Stimulated activated CD4-positive, alpha-beta T cell treated with anti-CD3 and anti-CD28 coated beads, Interleukin-1b, Interleukin-23, amount 100 ng/mL, for 4 hours (primary cell): Measurements from ENCODE around the gene CYP4F3.
"Not testable (repeated sequence)": the region's sequence is repeated elsewhere in the genome, so short reads cannot be mapped to it uniquely, and the experiment has no call there.

ENCODE experiments used
- DNase-seq, 2 donors: peaks; one replicate each; pipeline ENCODE4 v3.0.0-alpha.2; 2020; ENCODE audit warnings: low read depth in 2 of 2

The CYP4F3 gene

DNA sequence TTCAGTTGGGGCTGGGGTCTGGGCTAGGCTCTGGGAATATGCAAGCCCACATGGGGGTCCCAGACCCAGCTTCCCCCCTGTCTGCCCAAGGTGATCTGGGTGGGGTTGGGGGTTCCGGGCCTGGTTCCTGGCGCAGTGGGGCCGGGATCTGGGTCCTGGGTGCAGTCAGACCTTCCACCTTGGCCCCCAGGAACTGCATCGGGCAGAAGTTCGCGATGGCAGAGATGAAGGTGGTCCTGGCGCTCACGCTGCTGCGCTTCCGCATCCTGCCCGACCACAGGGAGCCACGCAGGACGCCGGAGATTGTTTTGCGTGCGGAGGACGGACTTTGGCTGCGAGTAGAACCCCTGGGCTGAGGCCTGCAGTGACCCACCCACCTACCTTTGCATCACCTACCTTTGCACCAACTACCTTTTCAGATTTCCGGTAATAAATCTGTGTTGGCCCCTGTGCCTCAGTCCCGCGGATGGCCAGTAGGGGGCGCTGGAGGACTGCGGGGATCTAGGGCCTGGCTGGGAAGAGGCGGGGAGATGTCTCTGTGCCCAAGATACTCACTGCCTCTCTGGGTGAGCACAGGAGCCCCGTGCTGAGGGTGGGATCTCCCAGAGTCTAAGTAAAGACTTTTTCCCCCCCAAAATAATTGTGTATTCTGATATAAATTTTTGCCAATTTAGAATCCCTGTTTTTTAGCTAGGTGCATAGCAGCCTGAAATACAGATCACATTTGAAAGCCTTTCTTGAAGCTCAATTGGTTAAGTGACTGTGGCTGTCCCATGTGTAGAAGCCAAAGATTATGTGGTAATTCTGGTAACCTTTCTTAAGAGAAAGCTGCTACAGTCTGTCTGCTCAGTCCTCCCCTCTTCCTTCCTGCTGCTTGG, 11.5 kb upstream of the CYP4F3 start:
- peak; percentile 93 to 94 for DNase-seq

DNA sequence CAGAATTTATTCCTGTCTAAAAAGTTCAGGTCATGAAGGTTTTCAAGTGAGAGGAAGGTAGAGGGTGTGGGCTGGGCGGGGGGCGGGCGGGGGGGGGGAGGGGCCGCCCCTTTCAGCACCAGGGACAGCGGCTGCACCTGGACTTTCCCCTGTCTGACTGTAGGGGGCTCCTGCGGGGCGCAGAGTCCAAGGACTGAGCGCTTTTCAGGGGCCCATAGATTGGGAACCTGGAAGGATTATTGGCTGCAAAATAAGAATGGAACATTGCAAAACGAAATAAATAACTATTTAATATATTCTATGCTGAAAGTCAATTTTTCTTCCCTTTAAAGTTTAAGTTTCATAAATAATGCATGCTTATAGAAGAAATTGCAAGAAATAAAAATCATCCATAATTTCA, 8.9 kb upstream of the CYP4F3 start:
- peak; percentile 7 to 15 for DNase-seq

DNA sequence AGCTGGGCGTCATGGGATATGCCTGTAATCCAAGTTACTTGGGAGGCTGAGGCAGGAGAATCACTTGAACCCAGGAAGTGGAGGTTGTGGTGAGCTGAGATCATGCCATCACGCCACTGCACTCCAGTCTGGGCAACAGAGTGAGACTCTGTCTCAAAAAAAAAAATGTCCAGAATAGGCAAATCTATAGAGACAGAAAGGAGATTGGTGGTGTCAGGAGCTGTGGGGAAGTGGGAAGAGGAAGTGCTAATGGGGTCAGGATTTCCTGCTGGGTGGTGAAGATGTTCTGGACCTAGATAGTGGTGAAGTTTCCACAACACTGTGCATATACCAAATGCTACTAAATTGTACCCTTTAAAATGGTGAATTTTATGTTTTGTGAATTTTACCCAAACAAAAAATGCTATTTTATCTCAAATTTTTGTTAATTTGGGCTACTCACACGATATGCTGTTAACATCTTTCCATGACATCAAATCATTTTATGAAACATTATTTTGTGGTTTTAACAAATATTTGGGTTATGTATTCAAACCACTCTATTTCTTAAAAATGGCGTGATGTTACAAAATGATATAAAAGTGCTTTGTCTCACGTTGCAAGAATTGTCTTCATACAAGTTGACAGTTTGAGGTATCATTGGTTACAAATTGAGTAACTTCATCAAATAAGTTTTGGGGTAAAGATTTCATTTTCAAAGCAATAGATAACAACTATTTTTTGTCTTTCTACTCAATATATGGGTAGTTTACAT, 7.4 kb upstream of the CYP4F3 start:
- no peak for DNase-seq

DNA sequence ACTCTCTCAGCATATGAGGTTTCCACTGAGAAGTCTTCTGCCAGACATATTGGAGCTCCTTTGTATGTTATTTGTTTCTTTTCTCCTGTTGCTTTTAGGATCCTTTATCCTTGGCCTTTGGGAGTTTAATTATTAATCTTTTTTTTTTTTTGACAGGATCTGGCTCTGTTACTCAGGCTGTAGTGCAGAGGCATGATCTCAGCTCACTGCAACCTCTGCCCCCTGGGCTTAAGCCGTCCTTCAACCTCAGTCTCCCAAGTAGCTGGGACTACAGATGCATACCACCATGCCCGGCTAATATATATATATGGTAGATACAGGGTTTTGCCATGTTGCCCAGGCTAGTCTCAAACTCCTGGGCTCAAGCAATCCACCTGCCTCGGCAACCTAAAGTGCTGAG, 6.6 kb upstream of the CYP4F3 start:
- DNase-seq: no peak

DNA sequence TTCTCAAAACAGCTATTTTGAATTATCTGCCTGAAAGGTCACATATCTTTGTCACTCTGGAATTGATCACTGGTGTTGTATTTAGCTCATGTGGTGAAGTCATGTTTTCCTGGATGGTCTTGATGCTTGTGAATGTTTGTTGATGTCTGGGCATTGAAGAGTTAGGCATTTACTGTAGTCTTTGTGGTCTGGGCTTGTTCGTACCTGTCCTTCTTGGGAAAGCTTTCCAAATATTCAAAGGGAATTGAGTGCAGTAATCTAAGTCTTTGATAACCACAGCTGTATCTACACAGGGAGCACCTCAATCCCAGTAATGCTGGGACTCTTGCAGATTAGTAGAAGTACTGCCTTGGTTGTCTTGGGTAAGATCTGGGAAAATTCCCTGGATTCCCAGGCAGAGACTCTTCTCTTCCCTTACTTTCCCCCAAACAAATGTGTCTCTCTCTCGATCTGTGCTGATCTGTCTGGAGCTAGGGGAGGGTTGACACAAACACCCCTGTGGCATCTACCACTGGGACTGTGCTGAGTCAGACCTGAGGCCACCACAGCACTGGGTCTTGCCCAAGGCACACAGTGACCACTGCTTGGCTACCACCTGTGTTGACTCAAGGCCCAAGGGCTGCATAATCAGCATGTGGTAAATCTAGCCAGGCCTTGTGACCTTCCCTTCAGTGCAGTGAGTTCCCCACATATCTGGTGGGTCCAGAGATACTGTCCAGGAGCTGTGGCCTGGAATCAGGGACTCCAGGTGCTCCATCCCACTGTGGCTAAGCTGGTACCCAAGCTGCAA, 5.5 kb upstream of the CYP4F3 start:
- no peak for DNase-seq

DNA sequence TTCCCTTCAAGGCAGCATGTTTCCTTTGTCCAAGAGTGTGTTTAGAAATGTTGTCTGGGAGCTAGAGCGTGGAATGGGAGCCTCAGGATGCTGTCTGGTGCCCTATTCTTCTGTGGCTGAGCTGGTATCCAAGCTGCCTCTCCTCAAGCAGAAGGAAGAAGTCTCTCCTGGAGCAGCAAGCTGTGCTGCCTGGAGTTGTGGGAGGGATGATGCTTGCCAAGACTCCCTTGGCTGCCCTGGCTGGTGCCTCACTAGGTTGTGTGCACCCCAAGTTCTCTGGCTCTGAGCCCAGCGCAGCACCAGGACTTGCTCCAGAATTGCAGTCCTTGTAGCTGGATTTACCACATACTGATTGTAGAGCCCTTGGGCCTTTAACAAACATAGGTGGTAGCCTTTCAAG, 4.7 kb upstream of the CYP4F3 start:
- no peak for DNase-seq

DNA sequence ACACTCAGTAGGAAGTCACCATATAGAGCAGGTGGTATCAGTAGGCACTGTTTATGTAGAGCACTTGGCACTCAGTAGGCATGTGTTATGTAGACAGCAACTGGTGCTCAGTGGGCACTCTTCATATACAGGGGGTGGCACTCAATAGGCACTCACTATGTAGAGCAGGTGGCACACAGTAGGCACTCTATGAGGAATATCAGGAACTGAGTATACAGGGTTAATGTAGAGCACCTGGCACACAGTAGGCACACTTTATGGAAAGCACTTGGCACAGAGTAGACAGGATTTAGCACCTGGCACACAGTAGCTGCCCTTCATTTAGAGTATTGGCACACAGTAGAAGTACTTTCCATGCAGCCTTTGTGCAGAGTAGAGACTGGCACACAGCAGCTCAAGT, 1.1 kb upstream of the CYP4F3 start:
- DNase-seq: no peak

DNA sequence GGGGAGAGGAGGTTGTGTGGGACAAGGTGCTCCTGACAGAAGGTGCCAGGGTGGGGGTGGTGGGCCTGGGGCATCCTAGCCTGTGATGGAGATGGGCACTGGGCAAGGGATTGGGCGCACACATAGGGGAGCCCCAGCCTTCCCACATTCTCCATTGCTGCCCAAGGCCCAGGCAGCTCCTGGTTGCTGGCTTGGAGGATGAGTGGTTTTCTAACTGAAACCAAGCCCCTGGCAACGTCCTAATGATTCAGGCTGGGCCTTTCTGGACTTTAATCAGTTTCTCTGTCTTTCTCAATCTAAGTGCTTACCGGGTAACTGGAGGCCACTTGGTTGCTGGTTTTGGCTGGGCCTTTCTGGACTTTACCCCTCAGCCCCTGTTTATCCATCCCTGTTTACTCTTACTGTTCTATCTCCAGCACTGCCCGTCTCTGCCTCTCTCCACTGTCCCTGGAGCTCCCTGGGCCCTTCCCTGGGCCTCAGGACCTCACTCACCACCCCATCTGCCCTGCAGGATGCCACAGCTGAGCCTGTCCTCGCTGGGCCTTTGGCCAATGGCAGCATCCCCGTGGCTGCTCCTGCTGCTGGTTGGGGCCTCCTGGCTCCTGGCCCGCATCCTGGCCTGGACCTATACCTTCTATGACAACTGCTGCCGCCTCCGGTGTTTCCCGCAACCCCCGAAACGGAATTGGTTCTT, 354 bp downstream of the CYP4F3 start:
- no peak for DNase-seq

DNA sequence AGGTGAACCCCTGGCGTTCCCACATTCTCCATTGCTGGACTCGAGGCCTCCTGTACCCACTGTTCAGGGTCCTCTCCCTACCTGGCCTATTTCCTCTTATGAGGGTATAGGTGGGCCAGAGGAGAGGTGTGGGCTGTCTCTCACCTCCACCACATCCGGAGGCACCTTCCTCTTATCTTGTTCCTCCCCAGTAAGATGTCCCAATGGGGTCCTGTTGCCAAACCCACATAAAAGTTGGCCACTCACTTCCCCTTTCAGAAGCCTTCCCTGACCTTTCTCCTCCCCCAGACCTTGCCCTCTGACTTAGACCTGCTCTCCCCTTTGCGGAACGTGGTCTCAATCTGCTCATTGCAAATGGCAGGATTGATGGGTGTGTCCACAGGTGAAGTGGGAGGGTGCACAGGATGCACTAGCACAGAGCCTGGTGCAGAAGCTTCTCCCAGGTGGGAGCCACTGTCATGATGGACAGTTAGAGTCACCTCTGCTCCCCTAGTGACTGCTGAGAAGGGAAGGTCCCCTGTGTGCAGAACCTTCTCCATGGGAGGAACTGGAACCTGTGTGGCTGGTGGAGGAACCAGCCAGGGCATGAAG, 1.3 kb downstream of the CYP4F3 start:
- no peak for DNase-seq

DNA sequence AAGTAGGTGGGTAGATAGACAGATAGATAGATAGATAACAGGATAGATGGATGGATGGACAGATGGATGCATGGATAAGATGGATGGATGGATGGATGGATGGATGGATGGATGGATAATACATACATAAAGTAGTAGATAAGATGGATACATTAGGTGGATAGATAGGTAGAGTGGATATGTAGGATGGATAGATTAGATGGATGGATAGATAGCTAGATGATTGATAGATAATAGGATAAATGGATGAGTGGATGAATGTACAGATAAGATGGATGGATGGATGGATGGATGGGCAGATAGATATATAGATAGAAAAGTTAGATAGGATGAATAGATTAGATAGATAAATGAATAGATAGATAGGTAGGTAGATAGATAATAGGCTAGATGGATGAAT, 2.1 kb downstream of the CYP4F3 start:
- no peak for DNase-seq

DNA sequence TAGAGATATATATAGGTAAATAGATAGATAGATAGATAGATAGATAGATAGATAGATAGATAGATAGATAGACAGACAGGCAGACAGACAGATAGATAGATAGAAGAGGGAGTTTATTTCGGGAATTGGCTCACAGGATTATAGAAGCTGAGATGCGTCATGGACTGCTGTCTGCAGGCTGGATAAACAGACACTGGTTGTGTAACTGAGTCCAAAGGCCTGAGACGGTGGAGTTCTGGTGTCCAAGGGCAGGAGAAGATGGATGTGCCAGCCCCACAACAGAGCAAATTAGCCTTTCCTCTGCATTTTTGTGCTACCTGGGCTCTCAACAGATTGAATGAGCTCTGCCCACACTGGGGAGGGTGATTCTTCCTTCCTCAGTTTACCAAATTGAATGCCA, 2.7 kb downstream of the CYP4F3 start:
- no peak for DNase-seq

DNA sequence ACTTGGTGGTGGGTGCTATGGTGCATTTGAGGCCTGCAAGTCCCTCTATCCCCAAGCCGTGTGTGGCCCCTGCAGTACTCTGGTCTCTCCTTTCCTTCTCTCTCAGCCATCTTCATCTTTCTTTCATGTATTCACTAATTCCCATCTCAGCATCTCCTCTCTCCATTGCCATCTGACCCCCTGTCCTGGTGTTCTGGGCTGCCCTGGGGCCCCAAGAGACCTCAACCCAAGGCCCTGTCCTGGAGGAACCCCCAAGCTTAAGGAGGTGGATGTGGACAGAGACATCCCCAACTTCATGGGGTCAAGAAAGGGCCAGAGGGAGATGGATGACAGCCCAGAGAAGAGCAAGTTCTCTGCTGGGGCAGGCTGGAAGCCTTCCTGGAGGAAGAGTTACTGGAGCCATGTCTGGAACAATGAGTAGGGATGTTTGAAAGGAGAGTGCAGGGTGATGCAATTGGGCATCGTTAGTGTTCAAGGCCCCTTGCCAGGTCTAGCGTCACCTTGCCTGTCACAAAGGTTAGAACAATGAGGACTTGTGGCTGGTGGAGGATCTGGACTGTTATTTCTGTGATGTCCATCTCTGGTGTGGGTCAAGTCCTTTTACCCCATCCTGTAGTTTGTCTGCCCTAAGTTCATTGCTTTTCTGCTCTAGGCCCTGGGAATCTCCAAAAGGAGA, 3.5 kb downstream of the CYP4F3 start:
- DNase-seq: no peak

DNA sequence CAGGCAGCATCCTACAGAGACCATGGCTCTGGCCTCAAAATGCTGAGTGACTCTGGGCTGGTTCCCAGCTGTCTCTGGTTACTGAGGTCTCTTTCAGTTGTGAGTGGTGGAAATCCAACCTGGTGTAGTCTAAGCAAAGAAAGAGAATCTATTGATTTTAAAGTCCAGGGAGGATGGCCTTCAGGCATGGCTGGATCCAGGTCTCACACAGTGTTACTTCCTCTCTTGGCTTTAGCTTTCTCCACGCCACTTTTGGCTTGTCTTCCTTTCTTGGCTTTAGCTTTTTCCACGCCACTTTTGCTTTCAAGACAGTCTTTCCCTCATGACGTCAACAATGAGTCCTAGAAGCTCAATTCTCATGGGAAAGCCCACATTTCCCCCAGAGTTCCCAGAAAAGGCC, 4.1 kb downstream of the CYP4F3 start:
- no peak for DNase-seq

DNA sequence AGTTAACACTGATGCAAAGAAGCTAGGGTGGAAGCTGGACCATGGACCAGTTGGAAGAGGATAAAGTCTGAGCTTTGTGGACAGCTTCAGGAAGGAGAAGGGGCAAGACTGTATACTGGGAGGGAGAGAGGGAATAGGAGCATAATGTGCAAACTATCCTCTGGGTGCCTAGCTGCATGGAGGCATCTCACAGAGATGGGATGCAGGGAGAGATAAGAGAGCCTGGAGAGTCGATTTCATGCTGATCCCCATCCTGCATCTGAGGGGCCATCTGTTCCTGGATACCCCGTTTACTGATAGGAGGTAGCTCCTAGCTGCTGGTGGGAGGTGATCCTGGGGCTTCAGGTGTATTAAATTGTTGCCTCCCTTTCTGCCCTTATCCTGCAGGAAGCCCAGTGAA, 8.8 kb downstream of the CYP4F3 start:
- no peak for DNase-seq

DNA sequence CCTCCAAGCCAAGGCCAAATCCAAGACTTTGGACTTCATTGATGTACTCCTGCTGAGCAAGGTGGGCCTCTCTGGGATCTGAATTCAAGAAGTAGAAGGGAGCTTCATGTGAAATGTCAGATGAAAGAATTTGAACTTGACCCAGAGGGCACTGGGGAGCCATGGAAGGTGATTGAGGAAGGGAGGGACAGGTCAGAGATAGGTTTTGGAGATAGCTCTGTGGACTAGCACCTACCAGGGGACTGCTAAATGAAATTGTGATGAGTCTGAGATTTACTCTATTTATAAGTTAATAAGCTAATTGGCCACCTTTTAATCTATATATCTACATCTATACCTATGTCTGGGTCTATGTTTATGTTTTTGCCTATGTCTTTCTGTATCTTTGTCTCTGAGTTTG, 9.4 kb downstream of the CYP4F3 start:
- DNase-seq: not testable (repeated sequence)

DNA sequence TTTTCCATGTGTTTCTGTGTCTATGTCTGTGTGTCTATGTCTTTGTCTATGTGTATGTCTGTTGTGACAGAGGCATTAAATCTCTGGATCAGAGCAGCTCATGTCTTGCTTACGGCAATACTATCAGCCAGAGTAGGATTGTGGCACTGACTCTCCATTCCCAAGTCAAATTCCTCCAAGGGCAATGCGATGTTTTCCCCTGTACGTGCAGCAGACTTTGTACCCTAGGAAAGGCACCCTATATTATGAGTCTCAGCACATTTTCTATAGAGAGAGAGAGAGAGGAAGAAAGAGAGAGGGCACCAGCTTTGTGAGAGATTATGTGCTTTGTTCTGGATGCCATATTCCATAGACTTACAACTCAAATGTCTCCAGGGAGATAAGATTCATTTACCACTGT, 11.1 kb downstream of the CYP4F3 start:
- no peak for DNase-seq

DNA sequence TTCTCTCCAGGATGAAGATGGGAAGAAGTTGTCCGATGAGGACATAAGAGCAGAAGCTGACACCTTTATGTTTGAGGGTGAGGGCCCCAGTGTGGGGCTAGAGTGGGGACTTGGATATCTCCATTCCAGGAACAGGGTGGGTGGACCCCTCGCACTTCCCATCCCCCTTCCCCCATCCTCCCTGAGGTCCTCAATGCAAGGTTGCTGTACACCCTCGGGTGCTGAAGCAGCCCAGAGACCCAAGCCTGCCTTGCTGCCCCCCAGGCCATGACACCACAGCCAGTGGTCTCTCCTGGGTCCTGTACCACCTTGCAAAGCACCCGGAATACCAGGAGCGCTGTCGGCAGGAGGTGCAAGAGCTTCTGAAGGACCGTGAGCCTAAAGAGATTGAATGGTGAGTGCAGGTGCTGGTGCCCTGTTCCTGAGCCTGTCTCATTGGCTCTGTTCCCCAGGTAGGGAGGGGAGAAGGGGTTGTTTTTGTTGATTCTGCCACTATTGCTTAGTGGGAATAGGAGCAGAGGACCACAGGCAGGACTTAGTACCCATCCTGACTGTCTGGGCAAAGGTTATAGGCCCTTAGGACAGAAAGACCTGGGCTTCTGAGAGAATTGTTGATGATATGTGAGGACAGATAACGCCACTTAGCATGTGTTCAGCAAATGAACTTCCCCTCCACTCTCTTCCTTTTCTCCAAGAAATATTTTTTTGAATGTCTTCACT, 12.0 kb downstream of the CYP4F3 start:
- DNase-seq: no peak

DNA sequence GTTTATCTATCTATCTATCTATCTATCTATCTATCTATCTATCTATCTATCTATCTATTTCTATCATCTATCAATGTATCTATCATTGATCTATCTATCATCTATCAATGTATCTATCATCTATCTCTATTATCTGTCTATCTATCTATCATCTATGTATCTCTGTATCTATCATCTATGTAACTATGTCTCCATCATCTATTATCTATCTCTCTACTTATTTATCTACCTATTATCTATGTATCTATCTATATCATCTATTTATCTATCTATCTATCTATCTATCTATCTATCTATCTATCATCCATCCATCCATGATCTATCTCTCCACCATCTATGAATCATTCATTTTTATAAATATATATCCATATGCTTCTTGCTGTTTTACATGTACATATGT, 15.8 kb downstream of the CYP4F3 start:
- DNase-seq: no peak

DNA sequence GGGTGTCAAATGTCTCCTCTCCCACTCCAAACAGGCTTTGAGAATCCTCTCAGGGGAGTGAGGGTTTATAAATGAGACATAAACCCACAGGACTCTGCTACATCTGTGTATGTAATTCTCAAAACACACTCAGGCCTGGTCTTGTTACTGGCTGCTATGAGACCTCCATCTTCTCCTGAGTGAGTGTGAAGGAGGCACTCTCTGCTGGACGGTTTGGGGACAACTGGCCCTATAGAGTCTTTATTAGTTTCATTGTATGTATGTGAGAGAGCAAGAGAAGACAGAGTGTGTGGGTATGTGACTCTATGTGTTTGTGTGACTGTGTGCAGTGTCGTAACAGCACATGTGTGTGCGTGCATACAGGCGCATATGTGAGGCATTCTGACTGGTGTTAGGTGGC, 22.6 kb downstream of the CYP4F3 start:
- DNase-seq: no peak

DNA sequence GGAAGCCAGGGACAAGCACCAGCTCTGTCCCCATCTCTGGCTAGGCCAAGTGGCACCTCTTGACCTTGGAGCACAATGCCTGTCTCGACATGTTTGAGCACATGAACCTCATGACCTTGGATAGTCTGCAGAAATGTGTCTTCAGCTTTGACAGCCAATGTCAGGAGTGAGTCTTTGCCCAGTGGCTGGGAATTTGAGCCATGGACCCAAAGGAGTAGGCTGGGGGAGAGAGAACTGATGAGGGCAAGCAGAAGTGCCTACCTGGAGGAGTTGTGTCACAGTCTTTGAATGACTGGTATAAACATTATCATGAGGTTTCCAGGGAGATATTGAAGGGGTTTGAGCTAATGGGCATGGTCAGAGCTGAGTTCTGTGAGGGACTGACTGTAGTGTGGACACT, 25.5 kb downstream of the CYP4F3 start:
- no peak for DNase-seq
